Upper lobe of left lung (tissue), 4 donors: ENCODE results near the gene BFAR.

Source experiments
- EP300 ChIP-seq, 4 donors: sonication (generic); formaldehyde crosslinking; IDR thresholded peaks; one replicate each; pipeline ENCODE4 v1.5.1; 2017; ENCODE audit warnings: antibody characterized with exemption in 4 of 4, control low read depth in 2 of 4
- POLR2A ChIP-seq, 4 donors: fragments of 450-650 bp; IDR thresholded peaks; one replicate each; pipeline ENCODE4 v1.5.1; 2016 to 2017; ENCODE audit warnings: antibody characterized with exemption in 4 of 4, mild to moderate bottlenecking in 2 of 4
- TF ChIP-seq, protein P1 (sequence below), 6 experiments: fragments of 450-650 bp in 4 of 6; fragments of 200-600 bp in 2 of 6; sonication (generic) in 2 of 6; IDR thresholded peaks; one replicate each; pipeline ENCODE4 v1.5.1; 2016 to 2019; ENCODE audit warnings: antibody characterized with exemption in 6 of 6

DNA sequence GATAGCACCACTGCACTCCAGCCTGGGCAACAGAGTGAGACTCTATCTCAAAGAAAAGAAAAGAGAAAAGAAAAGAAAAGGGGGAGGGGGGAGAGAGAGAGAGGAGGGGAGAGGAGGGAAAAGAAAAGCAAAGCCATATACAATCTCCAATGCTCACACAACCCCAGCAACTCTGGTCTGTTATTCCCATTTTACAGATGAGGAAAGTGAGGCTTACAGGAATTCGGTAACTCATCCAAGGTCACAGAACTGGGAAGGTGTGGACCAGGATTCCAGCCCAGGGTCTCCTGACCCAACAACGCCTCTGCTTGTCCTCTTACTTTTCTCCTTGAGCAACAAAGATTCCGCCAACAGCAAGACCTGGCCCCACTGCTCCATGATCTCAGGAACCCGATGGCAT lies 48.4 kb downstream of the BFAR start:
- TF ChIP-seq EP300 (IDR thresholded peaks at IDR 0.05) (no peak), POLR2A (IDR thresholded peaks at IDR 0.05) (no peak)
- TF ChIP-seq, protein P1, sequence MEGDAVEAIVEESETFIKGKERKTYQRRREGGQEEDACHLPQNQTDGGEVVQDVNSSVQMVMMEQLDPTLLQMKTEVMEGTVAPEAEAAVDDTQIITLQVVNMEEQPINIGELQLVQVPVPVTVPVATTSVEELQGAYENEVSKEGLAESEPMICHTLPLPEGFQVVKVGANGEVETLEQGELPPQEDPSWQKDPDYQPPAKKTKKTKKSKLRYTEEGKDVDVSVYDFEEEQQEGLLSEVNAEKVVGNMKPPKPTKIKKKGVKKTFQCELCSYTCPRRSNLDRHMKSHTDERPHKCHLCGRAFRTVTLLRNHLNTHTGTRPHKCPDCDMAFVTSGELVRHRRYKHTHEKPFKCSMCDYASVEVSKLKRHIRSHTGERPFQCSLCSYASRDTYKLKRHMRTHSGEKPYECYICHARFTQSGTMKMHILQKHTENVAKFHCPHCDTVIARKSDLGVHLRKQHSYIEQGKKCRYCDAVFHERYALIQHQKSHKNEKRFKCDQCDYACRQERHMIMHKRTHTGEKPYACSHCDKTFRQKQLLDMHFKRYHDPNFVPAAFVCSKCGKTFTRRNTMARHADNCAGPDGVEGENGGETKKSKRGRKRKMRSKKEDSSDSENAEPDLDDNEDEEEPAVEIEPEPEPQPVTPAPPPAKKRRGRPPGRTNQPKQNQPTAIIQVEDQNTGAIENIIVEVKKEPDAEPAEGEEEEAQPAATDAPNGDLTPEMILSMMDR (IDR thresholded peaks at IDR 0.05) = no peak
